ENCODE measurements around the gene GNAZ.

Gene GNAZ

GRCh38 chr22:23142546-23143105 is 72.3 kb downstream of the GNAZ start:
- no peak for DNase-seq

- DNase-seq = no peak
These were observed 72.8 kb downstream of the GNAZ start for GRCh38 chr22:23143119-23143518.

GRCh38 chr22:23144432-23144831 is 74.1 kb downstream of the GNAZ start:
- DNase-seq = no peak

DNA sequence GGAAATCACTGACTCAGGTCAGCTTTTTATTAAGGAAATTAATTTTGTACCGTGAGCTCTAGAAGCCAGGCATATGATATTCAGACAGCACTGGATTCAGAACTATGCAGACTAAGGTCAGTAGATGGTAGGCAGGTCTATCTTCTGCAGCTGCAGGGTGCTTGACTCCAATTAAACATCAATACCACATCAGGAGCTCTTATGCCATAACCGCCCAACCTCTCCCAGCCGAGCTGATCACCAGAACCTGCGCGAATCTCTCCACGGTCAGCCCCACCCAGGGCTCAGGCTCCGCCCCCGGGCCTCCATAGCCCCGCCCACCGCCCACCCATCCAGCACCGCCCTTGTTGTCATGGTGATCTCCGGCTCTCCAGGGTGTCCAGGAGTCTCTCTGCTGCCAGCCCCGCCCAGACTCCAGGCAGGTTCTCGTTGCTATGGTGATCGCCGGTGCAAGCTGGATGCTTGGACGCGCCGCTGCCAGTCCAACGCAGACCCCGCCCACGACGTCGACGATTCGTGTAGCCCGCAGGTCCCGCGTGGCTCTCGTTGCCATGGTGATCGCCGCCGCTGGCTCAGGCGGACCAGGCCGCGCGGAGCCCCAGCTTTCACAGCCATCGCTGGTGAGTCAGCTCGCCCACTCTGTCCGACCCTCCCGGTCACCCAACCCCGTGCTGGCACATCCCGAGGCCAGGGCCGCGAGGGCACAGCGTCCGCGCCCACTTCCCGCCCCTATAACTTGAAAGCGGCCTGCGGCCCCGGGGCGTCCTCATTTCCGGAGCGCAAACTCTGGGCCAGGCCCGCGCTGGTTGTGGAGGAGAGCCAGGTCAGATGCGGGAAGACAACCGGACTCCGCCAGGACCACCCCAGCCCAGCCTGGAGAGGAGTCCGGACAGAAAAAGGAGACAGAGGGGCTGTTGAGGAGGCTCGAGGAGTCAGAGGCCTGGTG is 74.9 kb downstream of the GNAZ start, which contains the start of gene RAB36:
RAB36 (plus strand) TSS at position 546 of the 946 bp plus-strand sequence. CDS start 1,140 bp downstream, outside the sequence.
- peak; percentile 97 for DNase-seq

- DNase-seq = no peak
These were observed 75.7 kb downstream of the GNAZ start for GRCh38 chr22:23145878-23146470.

- no peak for DNase-seq
These were observed 76.3 kb downstream of the GNAZ start for GRCh38 chr22:23146478-23147205.

- no peak for DNase-seq
These were observed 77.5 kb downstream of the GNAZ start for GRCh38 chr22:23147617-23148387.

DNA sequence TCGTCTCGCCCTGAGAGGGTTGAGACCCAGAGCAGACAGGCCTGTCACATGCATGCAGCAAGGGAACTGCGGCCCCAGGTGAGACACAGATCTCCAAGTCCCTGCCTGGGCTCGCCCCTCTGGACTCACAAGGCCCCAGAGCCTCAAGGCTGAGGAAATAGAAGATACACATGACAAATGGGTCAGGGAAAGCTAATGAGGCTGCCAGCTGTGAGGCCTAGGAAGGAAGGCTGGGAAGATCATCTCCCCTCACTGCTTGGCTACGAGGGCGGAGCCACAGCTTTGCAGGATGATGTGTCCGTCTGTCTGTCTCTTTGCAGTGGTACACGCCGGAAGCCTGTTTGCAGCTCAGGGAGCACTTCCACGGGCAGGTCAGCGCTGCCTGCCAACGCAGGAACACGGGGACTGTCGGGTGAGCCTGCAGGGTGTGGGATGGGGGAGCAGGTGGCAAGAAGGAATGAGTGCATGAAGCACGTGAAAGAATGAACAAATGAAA is 79.5 kb downstream of the GNAZ start:
- DNase-seq = no peak

GRCh38 chr22:23150762-23151161 is 80.4 kb downstream of the GNAZ start:
- DNase-seq = no peak

DNA sequence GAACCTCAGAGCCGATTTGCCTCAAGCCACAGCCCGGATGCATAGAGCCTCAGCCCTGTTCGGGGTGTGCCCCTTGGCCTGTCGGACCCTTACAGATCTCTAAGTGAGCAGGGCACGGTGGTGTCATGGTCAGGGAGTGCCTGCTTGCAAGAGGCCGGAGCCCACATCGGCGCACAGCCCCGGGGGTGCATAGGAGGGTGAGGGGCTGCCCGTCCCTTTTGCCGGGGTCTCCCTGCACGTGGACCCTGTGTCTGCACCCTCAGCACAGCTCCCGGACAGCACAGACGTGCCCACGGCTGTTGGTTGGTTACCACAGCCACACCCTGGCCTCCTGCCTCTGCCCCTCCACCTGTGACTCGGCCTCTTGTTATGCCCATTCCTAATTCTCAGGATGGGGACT is 81.5 kb downstream of the GNAZ start:
- no peak for DNase-seq

DNA sequence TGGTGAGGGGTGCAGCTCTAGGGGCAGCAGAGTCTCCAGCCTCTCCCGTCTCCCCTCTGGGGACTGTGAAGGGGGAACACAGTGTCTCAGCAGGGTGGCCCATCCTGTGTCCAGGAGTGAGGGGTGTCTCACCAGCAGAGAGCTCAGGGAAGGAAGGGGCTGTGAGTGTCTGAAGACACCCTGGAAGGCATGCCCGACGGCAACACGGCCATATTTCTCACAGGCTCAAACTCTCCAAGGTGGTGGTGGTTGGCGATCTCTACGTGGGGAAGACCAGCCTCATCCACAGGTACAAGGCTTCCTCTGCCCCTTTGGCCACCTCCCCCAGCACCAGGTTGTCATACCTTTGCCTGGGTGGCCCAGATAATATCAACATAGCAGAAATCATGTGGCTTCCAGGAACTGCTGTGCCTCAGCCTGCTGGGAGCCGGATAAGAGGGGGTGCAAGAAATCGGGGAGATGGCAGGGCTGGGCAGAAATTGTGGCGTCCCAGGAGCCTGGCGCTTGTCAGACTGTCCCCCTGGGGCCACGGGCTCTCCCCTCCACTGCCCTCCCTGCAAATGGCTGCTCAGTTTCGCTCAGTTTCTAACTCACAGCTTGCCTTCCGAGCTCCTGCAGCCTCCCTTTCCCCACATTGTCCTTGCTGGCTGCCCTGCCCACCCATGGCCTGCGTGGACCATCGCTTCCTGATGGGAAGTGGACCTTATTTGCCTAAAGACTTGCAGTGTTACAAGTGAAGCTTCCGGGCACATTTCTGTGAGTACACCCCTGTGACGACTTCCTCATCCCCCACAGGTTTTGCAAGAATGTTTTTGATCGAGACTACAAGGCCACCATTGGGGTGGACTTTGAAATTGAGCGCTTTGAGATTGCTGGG is 82.2 kb downstream of the GNAZ start:
- DNase-seq = no peak

- DNase-seq = no peak
These were observed 83.7 kb downstream of the GNAZ start for GRCh38 chr22:23153994-23154393.

DNA sequence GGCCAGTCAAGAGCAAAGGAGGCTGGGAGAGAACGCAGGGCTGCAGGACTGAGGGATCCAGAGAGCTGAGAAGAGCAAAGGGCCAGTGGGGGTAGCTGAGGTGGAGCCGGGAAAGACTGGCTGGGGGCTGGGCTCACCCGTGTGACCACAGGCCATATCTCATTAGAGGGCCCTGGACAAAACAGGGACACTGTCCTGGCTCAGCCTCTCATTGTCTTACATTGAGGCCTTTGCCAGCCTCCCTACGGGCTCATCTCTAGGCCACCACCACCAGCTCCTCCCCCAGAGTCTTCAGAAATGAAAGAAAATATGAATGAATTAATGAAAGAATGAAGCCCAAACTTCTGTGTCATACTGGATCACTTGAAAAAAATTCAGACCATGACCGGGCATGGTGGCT is 84.1 kb downstream of the GNAZ start:
- no peak for DNase-seq

- DNase-seq = no peak
These were observed 84.8 kb downstream of the GNAZ start for GRCh38 chr22:23155143-23155542.

DNA sequence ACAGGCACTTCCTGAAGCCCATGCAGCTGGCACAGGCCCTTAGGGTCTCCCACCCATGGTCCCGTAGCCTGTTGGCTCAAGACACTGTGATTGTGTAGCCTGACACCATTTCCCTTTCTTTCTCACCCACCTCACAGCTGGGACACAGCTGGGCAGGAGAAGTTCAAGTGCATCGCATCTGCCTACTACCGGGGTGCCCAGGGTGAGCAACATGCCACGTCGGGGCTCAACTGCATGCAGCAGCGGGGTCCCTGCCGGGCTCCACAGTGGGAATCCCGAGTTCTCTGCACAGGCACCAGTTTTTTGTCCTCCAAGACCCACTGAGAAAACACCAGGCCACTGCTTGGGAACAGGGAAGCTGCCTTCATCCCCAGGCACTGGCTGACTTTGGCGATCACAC is 85.5 kb downstream of the GNAZ start:
- DNase-seq = no peak

DNA sequence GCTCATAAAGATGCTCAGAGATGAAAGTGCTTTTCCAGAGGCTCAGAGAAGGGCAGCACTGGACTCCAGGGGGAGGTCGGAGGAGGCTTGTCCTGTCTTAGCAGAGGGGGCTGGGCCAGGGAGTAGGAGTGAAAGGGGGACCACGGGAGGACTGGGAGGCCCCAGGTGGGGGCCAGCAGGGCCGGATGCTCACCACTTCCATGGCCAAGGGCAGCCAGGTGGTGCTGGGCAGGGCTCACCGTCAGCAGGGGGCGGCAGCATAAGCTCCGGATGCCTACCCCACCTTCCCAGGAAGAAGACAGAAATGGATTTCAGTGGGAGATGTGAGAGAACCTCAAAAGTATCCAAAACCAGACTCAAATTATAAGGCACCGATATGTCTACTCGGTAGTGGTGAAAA is 86.0 kb downstream of the GNAZ start:
- no peak for DNase-seq

DNA sequence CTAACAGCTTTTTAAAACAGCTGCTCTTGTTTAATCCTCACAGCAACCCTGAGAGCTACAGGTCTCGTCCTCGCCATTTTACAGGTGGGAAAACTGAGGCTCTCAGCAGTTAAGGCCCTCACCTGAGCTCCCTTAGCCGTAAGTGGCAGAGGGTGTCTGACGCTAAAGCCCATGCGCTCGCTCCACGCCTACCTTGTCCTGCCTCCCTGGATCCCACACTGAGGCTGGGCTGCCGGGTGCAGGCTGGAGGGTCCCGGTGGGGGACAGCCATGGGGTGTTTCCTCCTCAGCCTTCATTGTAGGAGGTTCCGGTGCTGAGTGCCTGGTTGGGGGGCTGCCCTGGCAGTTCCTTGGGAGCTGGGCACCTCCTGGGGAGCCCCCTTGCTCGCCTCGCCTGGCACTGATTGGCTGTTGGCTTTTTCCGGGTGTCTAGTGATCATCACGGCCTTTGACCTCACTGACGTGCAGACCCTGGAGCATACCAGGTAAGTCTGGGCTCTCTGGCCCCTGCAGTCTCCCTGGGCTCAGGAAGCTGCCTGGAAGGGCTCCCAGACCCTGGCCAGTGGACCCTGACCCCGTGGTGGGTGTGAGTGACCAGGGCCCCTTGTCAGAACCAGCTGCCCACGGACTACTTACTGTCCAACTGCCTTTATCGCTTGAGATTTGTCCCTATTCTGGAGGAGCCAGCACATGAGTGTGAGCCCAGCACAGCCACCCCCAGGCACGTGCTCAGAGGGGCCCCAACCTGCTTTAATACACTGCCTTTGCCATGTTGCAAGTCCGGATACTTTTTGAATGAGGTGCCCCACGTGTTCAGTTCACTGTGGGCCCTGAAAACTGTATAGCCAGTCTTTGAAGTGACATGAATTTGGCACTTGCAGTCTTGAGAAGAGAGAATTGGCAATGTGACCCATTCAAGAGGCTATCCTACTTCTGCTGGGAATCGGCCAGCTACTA is 87.5 kb downstream of the GNAZ start:
- no peak for DNase-seq

DNA sequence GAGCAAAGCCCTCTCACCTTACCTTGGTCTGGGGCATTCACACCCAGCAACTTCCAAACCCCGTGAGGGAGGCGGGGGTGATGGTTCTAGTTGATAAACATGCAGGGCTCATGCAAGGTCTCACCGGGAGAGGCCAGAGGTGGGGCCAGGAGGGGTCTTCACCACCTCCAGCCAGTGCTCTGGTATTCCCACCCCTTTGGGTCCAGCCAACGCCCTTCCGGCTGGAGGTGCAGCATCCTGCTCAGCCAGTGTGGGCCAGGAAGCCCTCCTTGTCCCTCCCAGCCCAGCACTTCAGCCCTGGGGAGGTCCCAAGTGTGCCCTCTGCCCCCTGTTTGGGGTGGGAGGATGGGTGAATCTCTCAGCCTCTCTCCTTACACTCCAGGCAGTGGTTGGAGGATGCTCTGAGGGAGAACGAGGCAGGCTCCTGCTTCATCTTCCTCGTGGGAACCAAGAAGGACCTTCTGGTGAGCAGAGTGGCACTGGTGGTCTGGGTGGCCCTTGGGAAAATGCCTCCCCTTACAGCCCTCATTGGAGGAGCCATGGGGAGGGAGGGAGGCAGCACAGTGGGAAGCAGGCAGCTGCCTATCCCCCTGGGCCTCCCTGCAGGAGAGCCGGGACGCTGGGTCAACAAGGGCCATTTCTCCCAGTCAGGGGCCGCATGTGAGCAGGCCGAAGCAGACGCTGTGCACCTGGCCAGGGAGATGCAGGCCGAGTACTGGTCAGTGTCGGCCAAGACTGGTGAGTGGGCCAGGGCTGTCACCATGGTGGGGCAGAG is 88.4 kb downstream of the GNAZ start:
- DNase-seq = no peak

DNA sequence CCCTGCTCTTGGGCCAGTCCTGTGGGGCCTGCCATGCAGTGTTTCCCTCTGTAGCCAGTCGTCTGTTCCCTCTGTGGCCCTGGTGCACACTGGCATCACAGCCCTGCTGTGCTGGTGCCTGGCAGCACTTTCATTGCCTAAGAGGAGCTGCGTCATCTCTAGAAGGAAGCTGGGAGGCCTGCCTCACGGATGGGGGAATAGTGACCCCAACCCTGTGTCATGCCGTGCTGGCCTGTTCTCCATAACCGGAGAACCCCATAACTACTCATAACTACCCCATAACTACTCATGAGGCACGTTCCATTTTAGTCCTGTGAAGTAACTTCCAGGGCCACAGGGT is 88.9 kb downstream of the GNAZ start:
- DNase-seq = no peak

Measured in HCEC 1CT (cell line).